Measurements from ENCODE around the gene RANBP17.

- TF ChIP-seq EP300 (IDR thresholded peaks at IDR 0.05) (no peak), CTCF (IDR thresholded peaks at IDR 0.05) (no peak), POLR2A (IDR thresholded peaks at IDR 0.05) (no peak)
These were observed 397.1 kb downstream of the RANBP17 start for GRCh38 chr5:171258737-171259415.
